Measurements from ENCODE around the gene WRNIP1. TPM values are rescaled to one million over a fixed set of nuclear protein-coding genes. Genes with fewer than 3 reads are reported as not detected.
"Not testable (repeated sequence)": the region's sequence is repeated elsewhere in the genome, so short reads cannot be mapped to it uniquely, and the experiment has no call there.

WRNIP1 gene
- total RNA-seq, 1 experiment from 2014 or later, result 53.0 TPM

- no peak for DNase-seq (ENCODE audit: extremely low read depth, low read depth)
Observed at GRCh38 chr6:2760882-2761842, 4.0 kb upstream of the WRNIP1 start.

DNA sequence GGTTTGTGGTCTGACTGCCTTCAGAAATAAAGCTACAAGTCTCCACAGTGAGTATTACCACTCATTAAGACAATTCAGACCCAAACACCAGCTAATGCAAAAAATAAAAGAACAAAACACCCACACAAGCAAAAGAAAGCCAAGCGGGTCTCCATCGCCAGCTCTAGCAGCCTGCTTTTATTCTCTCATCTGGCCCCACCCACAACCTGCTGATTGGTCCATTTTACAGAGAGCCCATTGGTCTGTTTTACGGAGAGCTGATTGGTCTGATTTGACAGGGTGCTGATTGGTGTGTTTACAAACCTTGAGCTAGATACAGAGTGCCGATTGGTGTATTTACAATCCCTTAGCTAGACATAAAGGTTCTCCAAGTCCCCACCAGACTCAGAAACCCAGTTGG, 2.3 kb upstream of the WRNIP1 start:
- not testable (repeated sequence) for DNase-seq (ENCODE audit: extremely low read depth, low read depth)

DNA sequence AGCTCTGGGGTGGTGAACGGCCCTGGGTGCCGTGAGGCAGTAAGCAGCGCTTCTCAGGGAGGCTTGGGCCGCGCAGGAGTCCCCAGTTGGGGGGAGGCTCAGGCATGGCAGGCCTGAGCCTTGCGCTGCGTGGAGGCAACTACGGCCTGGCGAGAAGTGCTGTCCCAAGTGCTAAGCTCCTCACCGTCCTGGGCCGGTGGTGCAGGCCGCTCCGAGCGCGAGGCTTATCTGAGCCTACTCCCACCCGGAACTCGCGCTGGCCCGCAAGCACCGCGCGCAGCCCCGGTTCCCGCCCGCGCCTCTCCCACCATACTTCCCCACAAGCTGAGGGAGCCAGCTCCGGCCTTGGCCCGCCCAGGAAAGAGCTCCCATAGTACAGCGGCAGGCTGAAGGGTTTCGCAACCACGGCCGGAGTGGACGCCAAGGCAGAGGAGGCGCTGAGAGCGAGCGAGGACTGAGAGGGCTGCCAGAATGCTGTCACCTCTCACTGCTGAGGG, 1.8 kb upstream of the WRNIP1 start:
- no peak for DNase-seq (ENCODE audit: extremely low read depth, low read depth)

- DNase-seq (ENCODE audit: extremely low read depth, low read depth), result no peak
Observed at GRCh38 chr6:2763876-2764540, 1.2 kb upstream of the WRNIP1 start.

DNA sequence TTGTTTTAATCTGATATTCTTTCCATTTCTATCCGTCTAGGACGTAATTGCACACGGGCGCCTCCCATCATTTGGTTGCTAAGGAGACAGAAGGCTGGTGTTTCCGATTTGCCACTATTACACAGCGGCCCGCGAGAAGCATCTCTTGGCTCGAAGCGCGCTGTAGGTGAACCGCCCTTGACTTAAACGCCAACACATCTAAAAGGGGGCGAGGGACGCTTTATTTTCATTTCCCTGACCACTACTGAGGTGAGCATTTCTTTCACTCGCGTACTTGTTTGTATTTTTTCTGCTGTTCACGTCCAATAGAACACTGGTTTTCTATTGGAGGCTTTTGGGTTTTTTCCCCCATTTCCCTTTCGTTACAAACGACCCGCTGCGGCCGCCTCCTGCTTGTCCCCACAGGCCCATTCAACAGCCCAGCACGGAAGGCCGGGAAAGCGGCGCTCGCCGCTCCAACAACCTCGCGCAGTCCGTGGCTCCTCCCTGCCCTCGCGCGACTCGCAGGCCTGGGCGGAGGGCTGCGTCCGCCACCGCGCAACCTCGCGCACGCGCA, 505 bp upstream of the WRNIP1 start:
- no peak for DNase-seq (ENCODE audit: extremely low read depth, low read depth)

DNA sequence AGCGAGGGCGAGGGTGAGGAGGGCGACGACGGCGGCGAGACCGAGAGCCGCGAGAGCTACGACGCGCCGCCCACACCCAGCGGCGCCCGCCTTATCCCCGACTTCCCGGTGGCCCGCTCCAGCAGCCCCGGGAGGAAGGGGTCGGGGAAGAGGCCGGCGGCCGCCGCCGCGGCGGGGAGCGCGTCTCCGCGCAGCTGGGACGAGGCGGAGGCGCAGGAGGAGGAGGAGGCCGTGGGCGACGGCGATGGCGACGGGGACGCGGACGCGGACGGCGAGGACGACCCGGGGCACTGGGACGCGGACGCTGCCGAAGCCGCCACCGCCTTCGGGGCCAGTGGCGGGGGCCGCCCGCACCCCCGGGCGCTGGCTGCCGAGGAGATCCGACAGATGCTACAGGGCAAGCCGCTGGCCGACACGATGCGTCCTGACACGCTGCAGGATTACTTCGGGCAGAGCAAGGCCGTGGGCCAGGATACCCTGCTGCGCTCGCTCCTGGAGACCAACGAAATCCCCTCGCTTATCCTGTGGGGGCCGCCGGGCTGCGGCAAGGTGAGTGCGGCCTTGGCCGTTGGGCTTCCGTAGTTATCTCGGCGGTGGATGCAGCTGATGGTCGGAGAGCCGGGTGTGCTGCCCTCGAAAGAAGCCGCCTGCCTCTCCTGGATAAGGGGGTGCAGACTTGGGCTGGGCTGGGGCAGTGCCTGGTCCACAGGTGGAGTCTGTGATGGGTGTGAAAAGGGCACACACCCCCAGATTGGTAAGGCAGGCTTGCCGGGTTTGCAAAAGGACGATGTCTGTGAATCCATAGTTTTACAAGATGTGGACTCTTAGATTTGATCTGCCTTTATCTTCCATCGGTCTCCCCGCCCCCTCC, 938 bp downstream of the WRNIP1 start:
- DNase-seq (ENCODE audit: extremely low read depth, low read depth), result no peak

DNA sequence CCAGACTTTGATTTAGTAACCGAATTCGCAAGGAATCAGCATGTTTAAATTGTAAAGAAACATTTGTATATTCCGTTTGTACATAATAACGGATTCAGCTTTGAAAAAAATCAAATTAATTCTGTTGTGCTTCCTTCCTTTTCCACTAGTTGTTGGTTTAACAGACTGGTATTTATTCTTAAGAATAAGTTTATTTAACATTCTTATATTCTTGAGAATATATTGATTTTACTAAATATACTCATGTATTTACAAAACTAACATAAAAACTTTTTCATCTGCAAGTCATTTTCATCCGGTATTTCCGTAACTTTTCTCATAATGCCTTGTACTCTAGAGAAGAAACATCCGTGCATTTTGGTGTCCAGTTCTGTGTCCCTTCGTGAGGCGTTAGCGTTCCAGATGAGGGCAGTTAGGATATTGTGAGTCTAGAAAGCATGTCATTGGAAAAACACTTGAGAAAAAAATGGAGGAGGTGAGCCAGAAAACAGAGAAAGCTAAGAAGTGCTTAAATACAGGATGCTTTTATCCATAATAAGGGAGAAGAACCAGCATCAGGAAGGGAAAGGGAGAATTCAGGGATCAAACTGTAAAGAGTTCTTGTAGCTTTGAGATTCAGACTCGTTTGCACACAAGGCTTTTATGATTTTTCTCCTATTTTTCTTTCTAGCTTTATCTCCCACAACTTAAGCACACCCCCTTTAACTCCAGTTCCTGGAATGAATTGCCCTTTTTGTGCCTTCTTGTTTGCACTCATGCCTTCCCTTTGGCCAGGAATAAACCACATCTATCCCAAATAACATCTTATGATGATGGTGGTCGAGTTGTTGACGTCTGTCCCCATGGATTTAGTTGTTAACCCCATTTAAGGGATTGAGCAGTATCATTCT, 1.8 kb downstream of the WRNIP1 start:
- DNase-seq (ENCODE audit: extremely low read depth, low read depth), result no peak

DNA sequence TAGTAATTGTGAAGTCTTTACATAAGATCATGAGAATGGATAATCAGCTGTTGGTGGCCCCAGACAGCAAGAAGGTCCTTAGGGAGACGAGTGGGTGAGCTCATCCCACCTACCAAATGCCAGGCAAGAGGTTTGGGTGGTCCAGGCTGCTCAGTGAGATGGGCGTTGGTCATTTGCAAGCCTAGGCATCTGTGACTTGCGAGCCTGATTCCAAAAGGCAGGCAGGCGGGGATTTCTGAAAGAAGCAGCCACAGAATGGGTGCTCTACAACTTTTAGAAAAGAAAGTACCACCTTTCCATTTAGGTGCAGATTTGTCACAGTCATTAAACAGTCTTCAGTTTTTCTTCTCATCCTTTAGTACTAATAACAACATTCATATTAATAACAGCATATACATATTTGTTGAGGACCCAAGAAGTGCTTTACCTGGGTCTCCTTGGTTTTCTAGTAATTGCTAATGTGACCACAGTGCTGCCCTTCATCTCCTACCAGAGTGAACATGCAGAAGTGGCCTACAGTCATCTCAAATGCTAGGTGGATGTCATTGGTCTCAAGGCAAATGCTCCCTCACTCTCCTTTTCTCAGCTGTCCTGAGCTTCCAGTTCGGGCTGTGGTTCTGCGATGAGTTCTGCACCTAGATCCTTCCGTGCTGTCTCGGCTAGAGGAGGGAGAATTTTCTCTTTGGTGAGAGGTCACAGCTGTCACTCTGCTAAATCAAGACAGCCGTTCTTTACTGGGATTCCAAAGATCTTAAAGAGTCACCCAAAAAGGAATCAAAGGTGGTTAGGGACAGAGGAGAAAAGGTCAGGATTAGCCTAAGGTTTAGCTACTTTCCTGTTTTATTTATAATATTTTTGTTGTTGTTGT, 2.7 kb downstream of the WRNIP1 start:
- no peak for DNase-seq (ENCODE audit: extremely low read depth, low read depth)

DNA sequence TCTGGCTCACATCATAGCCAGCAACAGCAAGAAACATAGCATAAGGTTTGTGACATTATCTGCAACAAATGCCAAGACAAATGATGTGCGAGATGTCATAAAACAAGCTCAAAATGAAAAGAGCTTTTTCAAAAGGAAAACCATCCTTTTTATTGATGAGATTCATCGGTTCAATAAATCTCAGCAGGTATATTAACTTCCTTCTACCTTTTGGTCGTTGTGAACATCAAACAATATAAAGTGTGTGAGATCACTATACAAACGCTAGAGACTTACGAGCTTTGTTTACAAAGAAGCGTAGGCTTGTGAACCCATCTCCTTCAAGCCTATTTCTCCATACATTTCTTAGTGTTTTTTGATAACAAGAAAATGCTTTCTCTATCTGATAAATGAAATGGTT, 3.5 kb downstream of the WRNIP1 start:
- no peak for DNase-seq (ENCODE audit: extremely low read depth, low read depth)

DNA sequence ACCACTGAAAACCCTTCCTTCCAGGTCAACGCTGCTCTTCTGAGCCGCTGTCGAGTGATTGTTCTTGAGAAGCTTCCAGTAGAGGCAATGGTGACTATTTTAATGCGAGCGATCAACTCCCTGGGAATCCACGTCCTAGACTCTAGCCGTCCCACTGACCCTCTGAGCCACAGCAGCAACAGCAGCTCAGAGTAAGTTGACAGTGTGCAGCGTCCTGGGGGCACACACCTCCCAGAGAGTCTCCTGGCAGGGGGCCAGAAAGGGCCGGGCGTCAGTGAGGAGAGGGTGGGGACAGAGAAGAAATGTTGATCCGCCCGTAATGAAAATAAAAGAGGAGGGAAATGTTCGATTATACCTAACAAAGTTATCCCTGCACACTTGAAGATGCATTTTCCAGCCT, 5.0 kb downstream of the WRNIP1 start:
- DNase-seq (ENCODE audit: extremely low read depth, low read depth), result no peak

DNA sequence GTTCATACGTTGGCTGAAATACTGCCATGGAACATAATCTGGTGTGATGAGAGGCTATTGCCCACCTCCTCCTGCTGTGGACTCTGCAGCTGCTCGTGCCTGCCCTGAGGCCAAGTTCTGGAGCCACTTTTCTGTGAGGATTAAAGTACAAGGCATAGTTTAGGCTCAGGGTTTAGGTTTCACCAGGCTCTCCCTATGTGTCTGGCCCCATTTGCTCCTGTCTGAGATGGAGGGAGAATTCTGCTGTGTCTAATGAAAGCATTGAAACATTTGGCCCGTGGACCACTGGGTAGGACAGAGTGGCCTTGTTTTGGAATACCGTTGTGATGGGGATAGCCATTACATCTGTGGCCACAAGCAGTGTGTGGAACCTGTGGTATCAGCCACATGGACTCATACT, 5.9 kb downstream of the WRNIP1 start:
- no peak for DNase-seq (ENCODE audit: extremely low read depth, low read depth)

DNA sequence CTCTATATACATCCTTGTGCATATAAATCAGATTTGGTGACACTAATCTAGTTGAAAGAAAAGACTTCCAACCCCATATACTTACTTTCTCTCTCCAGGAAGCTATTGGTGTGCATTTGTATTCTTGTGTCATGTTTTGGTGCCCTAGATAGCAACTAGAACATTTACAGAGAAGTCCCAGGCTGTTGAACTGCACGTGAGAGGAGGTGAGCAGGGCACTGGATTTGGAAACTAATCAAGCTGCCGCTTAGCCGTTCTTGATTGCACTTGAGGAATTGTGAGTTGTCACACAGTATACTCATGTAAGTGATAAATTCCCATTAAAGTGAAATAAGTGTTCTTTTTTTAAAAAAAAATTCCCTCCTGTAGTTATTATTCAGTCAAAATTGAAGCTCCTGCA, 7.6 kb downstream of the WRNIP1 start:
- no peak for DNase-seq (ENCODE audit: extremely low read depth, low read depth)

DNA sequence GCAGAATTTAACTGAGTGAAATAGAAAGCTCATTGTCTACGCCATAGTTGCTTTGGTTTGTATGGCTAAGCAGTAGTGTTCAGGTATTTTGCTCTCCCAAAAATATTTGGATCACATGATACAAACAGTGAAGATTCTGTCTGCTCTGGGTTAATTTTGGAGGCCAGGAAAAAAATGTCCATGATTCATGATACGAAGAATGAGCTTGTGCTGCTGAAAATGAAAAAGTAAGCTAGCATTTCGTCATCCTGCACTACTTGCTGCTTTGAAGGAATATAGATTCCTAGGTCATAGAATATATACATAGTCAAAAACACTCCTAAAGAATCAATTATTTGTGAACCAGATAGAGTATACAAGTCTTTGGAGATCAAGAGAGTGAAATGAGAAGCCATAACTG, 8.3 kb downstream of the WRNIP1 start:
- no peak for DNase-seq (ENCODE audit: extremely low read depth, low read depth)

DNA sequence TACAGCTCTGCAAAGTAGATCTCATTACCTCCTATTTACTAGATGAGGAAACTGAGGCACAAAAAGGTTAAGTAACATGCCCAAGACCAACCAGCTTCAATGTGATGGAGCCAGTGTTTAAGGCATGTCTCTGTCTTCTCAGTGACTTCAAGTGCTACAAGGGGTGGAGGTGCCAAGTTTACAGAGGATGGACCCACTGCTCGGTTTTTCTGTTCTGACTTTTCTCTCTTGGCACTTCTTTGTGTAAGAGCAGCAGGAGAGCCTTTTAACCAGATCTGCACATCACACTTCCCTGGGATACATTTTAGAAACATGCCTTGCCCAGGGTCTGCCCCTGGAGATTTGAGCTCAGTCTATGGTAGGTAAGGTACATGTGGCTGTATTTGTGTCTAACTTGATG, 9.8 kb downstream of the WRNIP1 start:
- DNase-seq (ENCODE audit: extremely low read depth, low read depth), result no peak

DNA sequence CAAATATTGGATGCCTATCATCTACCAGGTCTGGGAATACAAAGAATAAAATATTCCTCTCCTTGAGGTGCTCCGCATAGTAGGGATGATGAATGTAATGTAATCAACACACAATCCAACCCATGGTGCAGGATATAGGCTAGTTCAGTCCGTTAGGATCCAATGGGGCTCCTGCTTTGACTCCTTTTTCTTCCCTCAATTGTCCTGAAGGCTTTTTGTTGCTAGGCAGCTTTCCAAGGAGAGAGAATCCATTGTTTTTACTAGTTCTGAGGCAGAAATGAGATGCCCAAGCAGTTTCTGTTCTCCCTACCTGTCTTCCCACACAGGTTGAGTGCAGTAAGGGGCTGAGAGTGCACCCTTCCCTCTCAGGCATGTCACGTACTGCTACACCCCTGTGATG, 12.1 kb downstream of the WRNIP1 start:
- no peak for DNase-seq (ENCODE audit: extremely low read depth, low read depth)

DNA sequence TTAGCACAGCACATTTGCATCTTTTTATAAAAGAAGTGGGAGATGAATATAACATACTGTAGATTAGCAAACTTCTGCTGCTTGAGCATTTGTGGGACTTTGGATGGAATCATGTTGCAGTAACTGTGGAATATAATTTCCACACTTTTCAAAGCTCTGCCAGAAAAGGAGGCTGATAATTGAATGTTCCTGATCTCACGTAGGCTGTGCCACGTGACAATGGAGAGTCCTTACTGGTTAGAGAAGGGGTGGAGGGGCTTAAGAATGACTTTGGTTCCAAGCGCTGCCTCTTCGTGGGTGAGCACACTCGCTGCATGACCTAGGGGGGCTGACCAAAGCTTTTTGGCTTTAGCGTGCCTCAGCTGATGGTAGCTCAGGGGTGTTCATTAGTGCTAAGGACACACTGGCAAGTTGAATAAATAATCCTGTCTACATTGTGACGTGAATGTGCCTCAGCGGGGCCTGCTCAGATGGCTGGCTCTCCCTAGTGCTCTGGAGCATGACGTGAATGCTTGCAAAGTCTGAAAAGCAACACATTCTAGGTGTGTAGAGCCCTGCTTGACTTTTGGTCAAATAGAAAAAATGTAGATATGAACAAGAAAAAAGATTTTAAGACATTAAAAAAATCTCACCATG, 15.0 kb downstream of the WRNIP1 start:
- DNase-seq (ENCODE audit: extremely low read depth, low read depth), result no peak

DNA sequence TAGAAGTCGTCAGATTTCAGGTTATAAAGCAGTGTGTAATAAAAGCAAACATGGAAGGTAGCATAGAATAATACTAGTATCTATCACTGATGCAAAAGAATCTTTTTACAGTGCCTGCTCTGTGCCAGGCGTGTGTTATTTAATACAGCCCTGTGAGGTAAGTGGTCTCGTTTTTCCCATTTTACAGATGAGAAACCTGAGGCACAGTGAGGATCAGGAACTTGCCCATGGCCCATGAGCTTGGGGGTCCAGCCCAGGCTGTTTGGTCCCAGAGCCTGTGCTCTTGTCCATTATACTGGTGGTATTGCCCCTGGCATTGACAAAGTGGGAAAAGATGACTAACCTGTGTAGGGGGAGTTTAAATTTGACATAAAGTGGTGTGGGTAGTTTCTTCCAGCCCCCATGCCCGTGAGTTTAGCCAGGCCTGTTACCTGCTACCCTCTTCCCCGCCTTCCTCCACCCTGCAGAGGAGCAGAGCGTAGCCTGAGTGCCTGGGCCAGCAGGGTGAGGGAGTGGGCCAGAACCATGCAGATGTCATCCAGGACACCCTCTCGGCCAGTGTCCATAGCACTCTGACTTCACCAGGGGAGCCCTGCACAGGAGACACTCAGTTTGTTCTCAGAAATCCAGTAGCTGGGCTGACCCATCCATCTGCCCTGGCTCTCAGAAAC, 16.6 kb downstream of the WRNIP1 start:
- DNase-seq (ENCODE audit: extremely low read depth, low read depth), result no peak

GRCh38 chr6:2782356-2782708, 17.1 kb downstream of the WRNIP1 start:
- no peak for DNase-seq (ENCODE audit: extremely low read depth, low read depth)

Data from NCI-H460 (cell line).